PFSK-1 (cell line): ENCODE measurements around the gene GPR87.

Experiments
- FOXP2 ChIP-seq: optimal IDR thresholded peaks from 2 replicates; pipeline ENCODE3; 2011; ENCODE audit warnings: borderline replicate concordance, control low read depth, inconsistent platforms; ENCODE audit not compliant: insufficient read depth; ENCODE audit errors: extremely low read length, extremely low read depth
- POLR2AphosphoS5 ChIP-seq: IDR thresholded peaks from 2 replicates; pipeline ENCODE4 v1.6.1; 2012; ENCODE audit warnings: low read depth, mild to moderate bottlenecking, control low read depth, low read length, moderate library complexity
- REST ChIP-seq, 2 experiments: IDR thresholded peaks; 2 replicates each; pipeline versions ENCODE4 v1.6.1 to v1.8.0; 2011 to 2012; ENCODE audit warnings: low read depth in 2 of 2, low read length in 2 of 2, control low read depth in 1 of 2, inconsistent platforms in 1 of 2, mild to moderate bottlenecking in 1 of 2, moderate library complexity in 1 of 2; ENCODE audit not compliant: insufficient read depth in 1 of 2
- SIN3A ChIP-seq: IDR thresholded peaks from 2 replicates; pipeline ENCODE4 v1.6.1; 2012; ENCODE audit warnings: mild to moderate bottlenecking, low read length, moderate library complexity, borderline replicate concordance; ENCODE audit not compliant: insufficient read depth
- TAF1 ChIP-seq: IDR thresholded peaks from 2 replicates; pipeline ENCODE4 v1.6.1; 2012; ENCODE audit warnings: low read length, control low read depth, borderline replicate concordance; ENCODE audit not compliant: insufficient read depth

Gene GPR87

DNA sequence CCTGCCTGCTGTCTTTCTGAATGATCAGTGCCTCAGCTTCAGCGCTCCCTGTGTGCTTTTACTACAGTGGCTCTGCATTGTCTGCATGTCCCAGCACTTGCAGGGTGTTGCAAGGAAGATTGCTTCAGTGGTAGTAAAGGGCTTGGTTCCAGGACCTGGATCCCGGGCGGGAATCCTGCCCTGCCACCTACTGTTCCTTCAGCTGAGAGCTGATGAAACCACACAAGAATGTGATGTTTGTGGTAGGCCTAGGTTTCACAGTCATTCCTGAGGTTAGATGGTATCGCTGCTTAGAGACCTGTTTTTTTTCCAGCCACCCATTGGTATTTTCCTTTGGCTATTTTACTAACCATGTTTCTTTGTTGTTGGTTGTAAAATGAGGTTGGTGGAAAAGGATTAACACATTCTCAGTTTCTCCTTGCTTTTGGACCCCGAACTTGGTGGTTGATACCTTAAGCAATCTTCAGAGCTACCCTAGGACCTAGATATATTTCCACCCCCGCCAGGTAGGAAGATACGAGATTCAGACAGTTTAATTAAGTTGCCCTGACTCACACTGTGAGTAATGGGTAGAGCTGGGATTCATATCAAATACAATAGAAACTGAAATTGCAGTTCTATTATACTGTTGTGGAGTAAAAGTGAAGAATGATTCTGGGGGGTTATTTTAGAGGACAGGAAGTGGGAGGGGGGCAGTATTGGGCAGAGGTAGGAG lies 11.4 kb downstream of the GPR87 start:
- TF ChIP-seq POLR2AphosphoS5: no peak
- no peak for TF ChIP-seq SIN3A
- no peak for TF ChIP-seq TAF1
- no peak for TF ChIP-seq FOXP2
- TF ChIP-seq REST (IDR thresholded peaks at IDR 0.05; ENCODE audit: insufficient read depth in 1 of 2, low read depth in 2 of 2, low read length in 2 of 2): no peak

DNA sequence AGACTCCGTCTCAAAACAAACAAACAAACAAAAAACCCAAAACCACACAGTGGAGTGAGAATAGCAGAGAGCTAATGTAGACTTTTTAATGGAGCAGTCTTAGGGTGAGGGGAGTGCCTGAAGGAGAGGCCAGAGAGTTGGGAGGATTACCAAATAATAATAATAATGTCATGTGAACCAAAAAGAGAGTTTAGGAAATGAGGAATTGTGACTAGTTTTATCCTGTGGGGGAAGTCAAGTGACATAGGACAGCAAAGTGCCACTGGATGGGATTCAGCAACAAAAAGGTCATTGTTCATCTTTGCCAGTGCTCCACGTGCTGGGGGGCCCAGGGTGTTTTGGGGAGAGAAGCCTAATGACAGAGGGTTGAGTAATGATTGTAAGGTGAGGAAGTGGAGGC lies 12.9 kb downstream of the GPR87 start:
- TF ChIP-seq REST (IDR thresholded peaks at IDR 0.05; ENCODE audit: insufficient read depth in 1 of 2, low read depth in 2 of 2, low read length in 2 of 2): no peak

- TF ChIP-seq TAF1: no peak
- no peak for TF ChIP-seq POLR2AphosphoS5
- no peak for TF ChIP-seq REST (IDR thresholded peaks at IDR 0.05; ENCODE audit: insufficient read depth in 1 of 2, low read depth in 2 of 2, low read length in 2 of 2)
- no peak for TF ChIP-seq SIN3A
- TF ChIP-seq FOXP2: no peak
Measured at GRCh38 chr3:151301787-151302186, 14.8 kb downstream of the GPR87 start.

- TF ChIP-seq POLR2AphosphoS5: no peak
- no peak for TF ChIP-seq TAF1
- TF ChIP-seq REST (IDR thresholded peaks at IDR 0.05; ENCODE audit: insufficient read depth in 1 of 2, low read depth in 2 of 2, low read length in 2 of 2): no peak
- TF ChIP-seq FOXP2: no peak
- TF ChIP-seq SIN3A: no peak
Measured at GRCh38 chr3:151300539-151300938, 16.1 kb downstream of the GPR87 start.

DNA sequence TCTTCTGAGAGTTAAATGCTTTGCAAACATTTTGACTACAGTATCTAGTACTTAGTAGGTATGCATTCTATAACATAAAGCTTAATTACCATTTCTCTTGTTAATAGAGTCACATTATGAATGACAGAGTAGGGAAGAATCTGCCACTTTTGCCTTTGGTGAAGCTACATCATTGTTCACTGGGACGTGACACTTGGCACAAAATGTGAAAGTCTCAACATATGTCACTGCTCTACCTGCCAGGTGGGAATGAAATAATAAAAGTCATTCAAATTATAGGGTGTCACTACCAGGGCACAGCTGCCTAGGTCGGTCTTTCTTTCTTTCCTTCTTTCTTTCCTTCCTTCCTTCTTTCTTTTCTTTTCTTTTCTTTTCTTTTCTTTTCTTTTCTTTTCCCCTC lies 17.6 kb downstream of the GPR87 start:
- TF ChIP-seq TAF1: no peak
- no peak for TF ChIP-seq SIN3A
- no peak for TF ChIP-seq FOXP2
- no peak for TF ChIP-seq REST (IDR thresholded peaks at IDR 0.05; ENCODE audit: insufficient read depth in 1 of 2, low read depth in 2 of 2, low read length in 2 of 2)
- TF ChIP-seq POLR2AphosphoS5: no peak
